Ishikawa (cell line): ENCODE results near the gene NUB1.

Source experiments
- CEBPB ChIP-seq: IDR thresholded peaks from 2 replicates; pipeline ENCODE4 v1.6.1; 2012
- CREB1 ChIP-seq: IDR thresholded peaks from 2 replicates; pipeline ENCODE4 v1.6.1; 2012; ENCODE audit warnings: low read depth
- EGR1 ChIP-seq: IDR thresholded peaks from 2 replicates; pipeline ENCODE4 v1.6.1; 2012
- EP300 ChIP-seq: IDR thresholded peaks from 2 replicates; pipeline ENCODE4 v1.6.1; 2012; ENCODE audit warnings: borderline replicate concordance
- FOXM1 ChIP-seq: IDR thresholded peaks from 2 replicates; pipeline ENCODE4 v1.6.1; 2012; ENCODE audit warnings: low read depth, borderline replicate concordance
- MAX ChIP-seq: IDR thresholded peaks from 2 replicates; pipeline ENCODE4 v1.6.1; 2012
- NFIC ChIP-seq: IDR thresholded peaks from 2 replicates; pipeline ENCODE4 v1.6.1; 2012
- RAD21 ChIP-seq: IDR thresholded peaks from 2 replicates; pipeline ENCODE4 v1.6.1; 2012; ENCODE audit warnings: low read depth
- TAF1 ChIP-seq: IDR thresholded peaks from 2 replicates; pipeline ENCODE4 v1.6.1; 2012; ENCODE audit warnings: low read depth, mild to moderate bottlenecking
- TCF12 ChIP-seq: IDR thresholded peaks from 2 replicates; pipeline ENCODE4 v1.6.1; 2012; ENCODE audit warnings: low read depth
- USF1 ChIP-seq: IDR thresholded peaks from 2 replicates; pipeline ENCODE4 v1.6.1; 2012
- YY1 ChIP-seq: IDR thresholded peaks from 2 replicates; pipeline ENCODE4 v1.6.1; 2012; ENCODE audit warnings: low read depth
- ZBTB7A ChIP-seq: IDR thresholded peaks from 2 replicates; pipeline ENCODE4 v1.6.1; 2012; ENCODE audit warnings: low read depth
- TF ChIP-seq, protein P1 (sequence below): IDR thresholded peaks from 2 replicates; pipeline ENCODE4 v1.6.1; 2012; ENCODE audit warnings: low read depth, mild to moderate bottlenecking

- TF ChIP-seq TCF12 (no peak), FOXM1 (no peak), ZBTB7A (no peak), EP300 (no peak), EGR1 (no peak), CEBPB (no peak), YY1 (no peak), RAD21 (no peak), TAF1 (no peak), MAX (no peak), CREB1 (no peak), NFIC (no peak), USF1 (no peak)
- TF ChIP-seq, protein P1, sequence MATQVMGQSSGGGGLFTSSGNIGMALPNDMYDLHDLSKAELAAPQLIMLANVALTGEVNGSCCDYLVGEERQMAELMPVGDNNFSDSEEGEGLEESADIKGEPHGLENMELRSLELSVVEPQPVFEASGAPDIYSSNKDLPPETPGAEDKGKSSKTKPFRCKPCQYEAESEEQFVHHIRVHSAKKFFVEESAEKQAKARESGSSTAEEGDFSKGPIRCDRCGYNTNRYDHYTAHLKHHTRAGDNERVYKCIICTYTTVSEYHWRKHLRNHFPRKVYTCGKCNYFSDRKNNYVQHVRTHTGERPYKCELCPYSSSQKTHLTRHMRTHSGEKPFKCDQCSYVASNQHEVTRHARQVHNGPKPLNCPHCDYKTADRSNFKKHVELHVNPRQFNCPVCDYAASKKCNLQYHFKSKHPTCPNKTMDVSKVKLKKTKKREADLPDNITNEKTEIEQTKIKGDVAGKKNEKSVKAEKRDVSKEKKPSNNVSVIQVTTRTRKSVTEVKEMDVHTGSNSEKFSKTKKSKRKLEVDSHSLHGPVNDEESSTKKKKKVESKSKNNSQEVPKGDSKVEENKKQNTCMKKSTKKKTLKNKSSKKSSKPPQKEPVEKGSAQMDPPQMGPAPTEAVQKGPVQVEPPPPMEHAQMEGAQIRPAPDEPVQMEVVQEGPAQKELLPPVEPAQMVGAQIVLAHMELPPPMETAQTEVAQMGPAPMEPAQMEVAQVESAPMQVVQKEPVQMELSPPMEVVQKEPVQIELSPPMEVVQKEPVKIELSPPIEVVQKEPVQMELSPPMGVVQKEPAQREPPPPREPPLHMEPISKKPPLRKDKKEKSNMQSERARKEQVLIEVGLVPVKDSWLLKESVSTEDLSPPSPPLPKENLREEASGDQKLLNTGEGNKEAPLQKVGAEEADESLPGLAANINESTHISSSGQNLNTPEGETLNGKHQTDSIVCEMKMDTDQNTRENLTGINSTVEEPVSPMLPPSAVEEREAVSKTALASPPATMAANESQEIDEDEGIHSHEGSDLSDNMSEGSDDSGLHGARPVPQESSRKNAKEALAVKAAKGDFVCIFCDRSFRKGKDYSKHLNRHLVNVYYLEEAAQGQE: no peak
Observed at GRCh38 chr7:151312356-151312755, 29.3 kb upstream of the NUB1 start.
